M059J (cell line): Measurements from ENCODE around the gene TMEM182. TPM values are rescaled to one million over a fixed set of nuclear protein-coding genes. Genes with fewer than 3 reads are reported as not detected.
A peak's percentile ranks its signal among the peaks of the same experiment; 100 is the strongest.

Experiments
- DNase-seq: peaks from one replicate; pipeline ENCODE4 v3.0.0-alpha.2; 2012; ENCODE audit warnings: low read depth
- total RNA-seq: library from RNA; depleted of rRNA; stranded (reverse); fragments of >200 nt; shearing (Covaris generic); gene quantifications from 2 replicates; pipeline ENCODE4 v1.2.3, GENCODE V29; 2014

Gene TMEM182
- total RNA-seq, 1 experiment from 2014 or later: 5.5 TPM

DNA sequence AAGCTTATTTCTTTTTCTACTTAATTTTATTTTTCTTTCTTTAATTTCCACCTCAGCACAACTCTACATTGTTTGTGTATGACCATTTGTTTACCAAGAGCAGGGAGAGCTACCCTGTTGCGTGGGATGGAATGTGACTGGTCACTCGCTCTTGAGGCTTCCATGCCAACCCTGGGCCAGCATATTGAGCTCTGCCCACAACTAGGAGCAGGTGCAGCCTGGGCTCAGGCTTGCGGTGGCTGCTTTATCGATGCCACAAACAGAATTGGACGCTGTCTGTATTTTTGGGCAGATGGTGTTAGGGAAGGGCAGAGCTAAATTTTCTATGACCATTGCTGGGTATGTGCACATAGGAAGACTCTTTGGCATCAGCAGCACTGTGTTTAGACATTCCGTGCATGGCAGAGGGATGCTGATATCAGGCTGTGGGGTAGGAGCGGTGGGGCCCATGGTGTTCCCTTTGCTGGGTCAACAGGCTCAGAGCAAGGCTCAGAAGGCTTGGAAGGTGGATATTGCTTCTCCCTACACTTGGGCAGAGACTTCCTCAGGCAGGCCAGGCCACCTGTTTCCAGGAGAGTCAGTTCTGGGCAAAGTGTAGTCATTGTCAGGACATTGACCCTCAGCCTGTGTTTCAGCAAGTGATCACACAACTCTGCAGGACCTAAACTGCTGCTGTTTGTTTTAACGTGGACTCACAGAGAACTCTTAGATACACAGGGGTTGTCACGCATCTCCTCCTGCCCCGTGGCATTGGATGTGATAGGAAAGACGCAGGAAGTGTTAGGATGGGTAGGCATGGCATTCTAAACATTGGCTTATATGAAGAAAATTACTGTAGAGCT is 40.2 kb downstream of the TMEM182 start:
- DNase-seq: no peak

DNA sequence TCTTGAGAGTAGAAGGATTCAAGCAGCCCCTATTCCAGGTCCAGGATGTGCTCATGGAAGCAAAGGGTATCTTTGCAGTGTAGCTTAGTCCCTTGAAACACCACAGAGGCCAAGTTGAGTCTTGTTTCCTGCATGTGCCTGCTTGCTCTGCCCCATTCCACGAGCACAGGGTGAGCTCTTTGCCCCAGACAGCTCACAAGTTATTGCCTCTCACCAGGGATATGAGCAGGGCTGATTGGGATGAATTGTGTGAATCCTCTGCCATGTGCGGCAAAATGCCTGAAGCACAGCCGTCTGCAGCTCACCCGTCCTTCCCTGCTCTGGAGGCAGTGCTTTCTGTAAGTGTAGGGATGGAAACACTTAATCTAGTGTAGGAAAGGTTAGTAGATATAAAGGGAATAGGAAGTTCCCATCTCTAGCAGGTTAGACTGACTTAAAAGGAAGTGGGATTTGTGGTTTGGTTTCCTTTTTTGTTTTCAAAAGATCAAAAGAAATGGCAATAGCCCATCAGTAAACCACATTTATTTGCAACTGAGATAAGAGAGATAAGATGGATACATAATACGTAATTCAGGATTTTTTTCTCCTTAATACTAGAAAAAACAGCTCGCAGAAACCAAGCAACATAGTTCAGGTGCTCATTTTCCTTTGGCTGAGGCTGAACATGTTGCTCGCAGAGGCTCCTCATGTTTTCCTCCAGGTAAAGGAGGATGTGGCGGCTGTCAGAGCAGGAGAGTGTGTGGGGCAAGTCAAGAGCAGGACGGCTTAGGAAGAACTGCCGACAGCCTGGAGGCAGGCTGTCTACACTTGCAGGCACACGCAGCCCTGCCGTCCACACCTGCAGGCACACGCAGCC is 41.4 kb downstream of the TMEM182 start:
- DNase-seq: peak; percentile 43

DNA sequence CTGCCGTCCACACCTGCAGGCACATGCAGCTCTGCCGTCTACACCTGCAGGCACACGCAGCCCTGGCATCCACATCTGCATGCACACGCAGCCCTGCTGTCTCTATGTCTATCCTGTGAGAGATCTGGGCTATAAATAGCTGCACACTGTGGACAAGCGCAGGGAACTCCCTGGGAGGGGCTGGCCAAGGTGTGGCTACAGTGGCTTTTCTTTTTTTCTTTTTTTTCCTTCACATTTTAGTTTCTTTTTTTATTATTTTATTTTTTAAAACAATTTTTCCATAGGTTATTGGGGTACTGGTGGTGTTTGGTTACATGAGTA is 42.0 kb downstream of the TMEM182 start:
- DNase-seq: no peak

DNA sequence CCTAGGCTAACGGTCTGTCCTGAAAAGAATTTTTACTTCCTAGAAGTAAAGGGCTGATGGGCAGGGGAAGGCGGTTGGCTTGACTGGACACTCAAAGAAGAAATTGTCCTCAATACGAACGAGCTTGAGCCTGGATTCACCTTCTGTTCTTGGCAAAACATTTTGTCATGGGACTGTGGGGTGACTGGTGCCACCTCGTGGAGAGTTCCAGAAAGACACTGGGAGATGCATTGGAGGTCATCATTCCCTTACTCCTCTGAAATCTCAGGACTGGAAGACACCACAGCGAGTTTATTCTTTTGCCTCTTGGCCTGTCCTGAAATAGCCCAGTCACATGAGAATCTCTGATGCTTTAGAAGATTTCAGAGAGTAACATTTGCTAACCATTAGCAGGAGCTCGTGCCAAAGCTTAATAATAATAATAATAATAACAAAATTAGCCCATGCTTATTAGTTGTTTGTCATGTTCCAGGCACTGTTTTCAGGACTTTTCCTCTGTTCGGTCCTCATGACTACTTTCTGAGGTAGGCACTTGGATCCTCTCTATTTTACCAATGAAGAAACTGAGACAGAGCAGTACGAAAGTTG is 44.5 kb downstream of the TMEM182 start:
- peak; percentile 57 for DNase-seq

DNA sequence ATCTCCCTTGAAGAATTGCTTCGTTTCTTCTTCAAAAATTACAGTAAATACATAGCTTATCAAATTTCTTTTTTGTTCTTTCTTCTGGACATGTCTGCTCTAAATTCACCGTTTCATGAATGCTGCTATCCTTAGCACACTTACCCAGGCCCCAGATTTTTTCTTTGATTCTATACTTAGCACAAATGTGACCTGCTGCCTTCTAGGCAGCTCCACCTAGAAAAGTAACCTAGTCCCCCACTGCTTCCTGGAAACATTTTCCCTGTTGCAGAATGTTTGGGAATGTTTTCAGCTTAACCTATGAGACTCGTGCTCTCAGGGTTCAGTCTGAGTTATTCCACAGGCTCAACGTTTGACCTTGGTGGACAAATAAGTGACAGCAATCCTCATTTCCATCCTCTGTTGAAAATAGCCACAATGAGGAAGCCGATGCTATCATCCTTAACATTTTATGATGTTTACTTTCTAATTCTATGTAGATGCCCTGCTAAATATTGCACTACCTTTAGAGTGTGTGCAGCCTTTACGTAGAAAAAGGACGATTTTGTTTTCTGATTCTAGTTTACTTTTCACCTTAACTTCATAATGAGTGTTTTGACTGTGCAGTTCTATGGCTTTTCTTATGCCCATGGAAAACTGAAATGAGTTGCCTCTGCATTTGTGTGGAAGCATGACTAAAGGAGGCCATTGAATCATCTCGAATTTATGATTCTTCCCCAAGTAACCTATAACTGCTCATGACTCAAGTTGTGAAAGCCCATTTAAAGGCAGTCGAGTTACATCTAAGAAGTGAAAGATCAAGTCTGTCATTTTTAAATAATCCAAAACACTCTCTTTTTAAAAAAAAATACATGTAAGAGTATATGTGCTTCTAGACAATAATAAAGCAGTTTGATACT is 47.7 kb downstream of the TMEM182 start:
- DNase-seq: no peak

DNA sequence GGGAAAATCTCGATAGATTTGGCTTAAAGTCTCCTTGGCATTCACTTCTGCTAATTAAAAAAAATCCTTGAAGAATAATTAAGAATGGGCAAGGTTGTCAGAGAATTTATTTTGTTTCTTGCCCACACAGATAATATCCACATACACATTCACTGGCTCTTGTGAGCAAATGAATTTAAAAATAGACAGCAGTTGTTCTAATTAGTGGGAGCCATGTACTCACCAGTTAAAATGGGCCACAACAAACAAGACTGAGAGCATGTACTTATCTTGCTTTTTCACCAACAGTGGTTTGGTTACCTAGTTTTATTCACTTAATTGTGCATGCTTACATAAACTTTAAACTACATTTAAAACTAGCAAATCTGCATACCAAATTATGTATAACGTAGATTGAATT is 53.5 kb downstream of the TMEM182 start:
- DNase-seq: no peak

DNA sequence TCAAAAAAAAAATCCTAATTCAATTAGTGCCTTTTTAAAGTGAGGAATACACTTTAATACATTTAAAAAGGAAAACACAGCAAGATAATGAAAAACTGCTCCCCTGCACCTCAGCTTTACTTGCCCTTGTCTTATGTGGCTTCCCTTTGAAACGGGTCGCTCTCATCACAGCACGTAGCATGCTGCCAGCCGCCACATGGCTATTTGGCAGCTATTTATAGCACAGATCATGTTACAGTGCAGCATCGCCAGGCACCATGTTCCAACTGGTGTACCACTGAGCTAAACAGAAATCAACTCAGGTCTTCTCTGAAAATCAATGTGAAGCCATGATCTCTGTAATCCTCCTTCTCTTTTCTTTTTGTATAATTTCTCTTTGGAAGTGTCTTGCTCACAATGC is 65.1 kb downstream of the TMEM182 start:
- DNase-seq: peak; percentile 29

DNA sequence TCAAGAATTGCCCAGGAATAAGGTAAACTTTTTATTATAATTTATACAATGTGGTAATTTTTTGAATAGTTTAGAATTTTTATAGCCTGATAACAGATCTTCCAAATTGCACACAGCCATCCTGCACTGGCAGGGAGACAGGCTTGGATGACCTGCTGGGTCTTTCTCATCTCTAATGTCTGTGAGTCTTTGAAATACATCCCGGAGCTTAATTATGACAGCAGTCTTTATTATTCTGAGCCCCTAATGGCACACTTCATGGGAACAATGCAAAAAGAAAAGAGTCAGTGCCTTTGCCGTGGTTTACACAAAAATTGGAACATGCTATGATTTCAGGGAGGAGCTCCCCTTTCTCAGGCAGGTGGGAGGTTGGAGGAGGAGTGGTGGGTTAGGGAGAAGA is 71.0 kb downstream of the TMEM182 start:
- DNase-seq: no peak

DNA sequence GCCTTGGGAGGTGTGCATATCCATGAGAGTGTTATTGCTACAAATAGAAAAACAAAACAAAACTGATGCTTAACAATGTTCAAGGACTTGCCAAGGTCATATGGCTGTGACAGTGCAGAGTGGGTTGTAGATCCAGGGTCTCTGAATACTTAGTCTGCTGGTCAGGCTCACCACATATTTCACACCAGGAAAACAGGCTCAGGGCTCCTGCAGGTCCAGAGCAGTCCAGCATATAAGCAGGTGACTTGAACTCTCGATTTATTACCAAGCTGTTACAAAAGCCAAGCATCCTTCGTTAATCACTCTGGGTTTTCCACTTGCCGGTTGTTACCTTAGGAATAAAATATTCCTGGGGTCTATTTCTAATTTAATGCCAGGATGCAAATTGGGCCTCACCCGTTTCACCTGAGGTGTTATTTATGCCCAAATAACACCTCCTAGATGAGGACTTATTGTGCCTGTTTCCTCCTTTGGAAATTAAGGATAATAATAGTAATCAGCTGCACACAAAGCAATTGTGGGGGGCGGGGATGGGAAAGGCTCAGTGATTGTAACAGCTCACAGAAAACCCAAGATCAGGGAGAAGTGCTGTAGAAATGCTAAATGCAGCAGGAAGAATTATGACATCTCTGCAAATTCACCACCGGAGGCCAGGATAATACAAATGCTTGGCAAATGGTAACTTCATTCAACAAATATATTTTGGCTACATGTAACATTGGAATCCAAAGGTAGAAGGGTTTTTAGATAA is 72.9 kb downstream of the TMEM182 start:
- no peak for DNase-seq

DNA sequence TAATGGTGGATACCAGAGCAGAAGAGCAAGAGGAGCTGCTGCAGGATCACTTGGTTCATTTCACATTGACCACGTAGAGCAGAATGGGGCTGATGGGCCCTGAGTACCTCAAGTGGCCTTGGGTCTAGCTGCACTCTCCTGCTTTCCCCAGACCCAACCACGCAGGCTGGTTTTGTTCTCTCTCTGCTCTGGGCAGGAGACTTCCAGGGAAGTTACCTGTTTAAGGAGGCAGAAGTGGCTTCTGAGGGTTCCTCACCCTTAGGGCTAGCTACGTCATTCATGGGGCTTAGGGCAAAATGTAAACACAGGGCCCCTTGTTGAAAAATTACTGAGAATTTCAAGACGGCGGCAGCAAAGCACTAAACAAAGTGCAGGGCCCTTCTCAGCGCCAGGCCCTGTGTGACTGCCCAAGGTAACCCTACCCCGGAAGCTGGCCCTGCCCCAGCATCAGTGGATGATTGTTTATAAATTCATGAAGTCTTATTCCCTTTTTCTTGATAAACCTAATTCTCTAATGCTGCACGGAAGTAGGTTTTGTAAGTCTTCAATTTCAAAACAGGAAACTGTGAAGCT is 75.9 kb downstream of the TMEM182 start:
- DNase-seq: no peak

DNA sequence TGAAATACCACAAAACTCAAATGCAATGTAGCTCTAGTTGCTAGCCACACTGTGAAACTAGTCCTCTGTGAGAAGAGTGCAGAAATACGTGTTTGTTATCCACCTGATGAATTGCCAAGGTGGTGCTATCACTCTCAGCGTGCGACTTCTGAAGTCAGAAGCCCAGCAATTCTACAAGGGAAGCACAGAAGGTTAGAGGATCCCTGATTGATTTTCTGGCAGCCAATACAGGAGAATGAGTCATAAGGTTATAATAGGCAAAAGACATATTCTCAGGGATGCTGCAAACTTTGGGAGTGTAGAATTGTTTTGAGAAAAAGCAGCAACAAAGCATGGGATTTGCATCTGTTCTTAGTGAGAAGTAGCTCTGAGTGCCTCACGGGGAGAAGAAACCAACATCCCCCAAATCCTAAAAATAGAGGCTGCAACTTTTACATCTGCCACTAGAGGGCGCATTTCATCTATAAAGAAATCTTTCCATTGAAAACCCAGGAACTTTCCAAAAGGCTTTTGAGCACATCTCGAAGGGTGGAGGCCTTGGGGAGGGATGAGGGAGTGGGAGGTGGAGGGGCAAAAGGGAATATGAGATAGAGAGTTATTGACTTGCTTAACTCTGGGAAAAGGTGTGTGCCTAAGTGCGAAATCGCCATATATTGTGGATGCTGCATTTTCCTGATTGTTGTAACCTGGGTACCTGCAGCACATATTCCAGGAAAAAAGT is 78.0 kb downstream of the TMEM182 start:
- peak; percentile 34 for DNase-seq

DNA sequence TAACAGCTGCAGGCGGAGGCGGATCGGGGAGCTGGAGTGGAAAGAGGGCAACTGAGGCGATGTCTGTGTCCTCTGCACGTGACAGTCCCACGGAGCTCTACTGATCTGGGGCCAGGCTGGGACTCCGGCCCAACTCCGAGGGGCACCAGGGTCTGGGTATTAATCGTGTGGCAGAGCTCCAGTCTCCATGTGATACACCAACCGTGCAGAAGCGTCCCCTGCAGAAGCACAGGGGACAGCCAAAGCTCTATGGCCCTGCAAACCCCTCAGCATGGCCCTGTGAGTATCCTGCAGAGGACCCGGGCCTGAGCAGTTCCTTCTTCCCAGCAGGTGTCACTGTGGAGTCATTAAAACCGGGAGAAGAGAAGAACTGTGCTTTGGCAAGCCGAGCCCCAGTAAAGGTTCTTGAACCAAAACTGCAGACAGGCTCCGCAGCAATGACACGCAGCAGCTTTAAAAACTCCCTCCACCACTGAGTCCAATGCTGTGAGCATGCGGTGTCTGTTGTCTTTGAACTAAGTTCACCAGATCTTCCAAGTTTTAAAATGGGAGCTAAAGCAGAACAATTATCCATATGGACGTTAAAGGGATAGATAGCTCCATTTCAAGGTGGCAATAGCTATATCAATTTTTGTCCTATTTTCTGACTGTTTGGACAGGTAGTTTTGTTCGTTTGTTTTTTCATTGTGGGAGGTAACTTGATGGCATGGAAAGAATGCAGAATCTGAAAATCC is 79.4 kb downstream of the TMEM182 start:
- DNase-seq: peak; percentile 37

DNA sequence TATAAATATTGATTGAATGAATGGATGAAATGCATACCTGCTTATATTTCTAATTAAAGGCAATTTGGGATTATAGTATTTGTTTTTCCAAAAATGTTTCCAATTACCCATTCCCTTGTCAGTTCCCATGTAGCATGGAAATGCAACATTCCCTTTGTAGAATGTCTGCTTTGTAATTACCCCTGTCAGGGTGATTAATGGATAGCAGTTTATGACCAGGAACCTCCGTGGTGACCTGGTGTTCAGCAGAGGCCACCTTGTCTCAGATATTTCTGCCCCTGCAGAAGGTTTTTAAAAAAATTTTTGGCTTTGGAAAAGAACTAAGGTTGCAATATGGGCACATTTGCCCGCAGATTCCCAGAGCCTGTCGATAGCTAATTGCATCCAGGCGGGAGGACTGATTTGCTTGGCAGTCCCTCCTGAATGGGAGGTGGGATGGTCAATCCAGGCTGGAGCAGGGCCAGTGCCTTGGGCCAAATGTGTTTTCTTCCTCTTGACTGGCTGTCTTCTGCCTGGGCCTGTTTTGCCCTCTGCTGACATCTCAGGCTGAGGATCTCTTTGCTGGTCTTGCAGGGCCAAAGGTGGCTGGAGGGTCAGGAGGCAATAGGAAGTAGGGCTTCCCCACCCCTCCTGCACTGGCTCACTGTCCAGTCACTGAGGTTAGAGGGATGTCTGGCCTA is 82.1 kb downstream of the TMEM182 start:
- DNase-seq: no peak

DNA sequence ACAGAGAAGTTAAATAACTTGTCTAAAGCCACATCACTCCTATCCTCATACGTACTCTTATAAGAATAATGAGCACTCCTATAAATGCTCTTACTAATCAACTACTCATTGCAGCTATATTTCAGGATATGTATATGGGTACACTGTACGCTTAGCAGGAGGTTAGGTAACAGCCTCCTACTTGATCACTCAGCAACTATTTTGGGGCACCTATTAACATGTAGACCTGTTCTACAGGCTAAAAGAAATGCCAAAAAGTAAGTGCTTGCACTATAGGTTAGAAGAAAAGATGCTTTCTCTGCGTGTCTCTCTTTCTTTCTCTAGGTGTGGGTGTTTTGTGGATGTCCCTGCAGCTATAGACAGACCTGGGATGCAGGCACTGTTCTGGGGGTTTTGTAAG is 83.1 kb downstream of the TMEM182 start:
- no peak for DNase-seq

DNA sequence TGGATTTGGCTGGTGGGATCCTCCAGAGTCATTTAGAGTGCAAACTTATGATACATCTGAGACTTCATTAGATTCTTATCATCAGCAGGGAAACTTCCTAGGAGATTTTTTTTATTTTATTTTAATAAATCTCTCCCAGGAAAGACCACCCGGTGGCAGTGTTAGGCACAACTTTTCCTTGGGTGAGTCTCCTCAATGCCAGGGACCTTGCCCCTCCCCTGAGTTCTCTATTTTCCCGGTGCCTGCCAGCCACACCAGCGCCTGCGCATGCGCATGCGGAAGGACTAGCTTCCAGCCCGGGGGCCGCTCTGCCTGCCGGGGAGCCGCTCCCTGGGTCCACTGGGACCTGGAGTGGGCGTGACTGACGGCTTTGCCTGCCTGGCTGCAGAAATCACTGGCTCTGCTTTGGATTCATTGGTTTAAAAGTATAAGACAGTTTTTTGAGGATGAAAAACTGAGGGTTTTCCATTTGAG is 86.6 kb downstream of the TMEM182 start:
- DNase-seq: peak; percentile 60

DNA sequence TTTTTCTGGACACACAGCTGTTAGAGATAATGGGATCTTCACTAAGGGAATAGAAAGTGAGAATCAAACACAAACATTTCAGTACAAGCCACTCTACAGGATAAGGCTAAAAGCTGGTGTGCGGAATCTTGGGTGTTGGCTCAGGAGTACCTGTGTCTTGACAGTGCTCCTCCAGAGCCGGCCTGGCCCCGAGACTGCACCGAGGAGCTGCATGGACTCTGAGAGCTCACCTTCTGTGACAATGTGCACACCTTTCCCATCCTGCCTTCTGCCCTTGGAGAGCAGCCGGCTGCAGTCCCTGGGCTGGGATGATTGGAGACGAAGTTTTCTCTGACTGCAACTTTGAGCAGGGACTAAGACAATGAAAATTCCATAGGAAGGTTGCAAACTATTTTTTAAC is 89.1 kb downstream of the TMEM182 start:
- no peak for DNase-seq

DNA sequence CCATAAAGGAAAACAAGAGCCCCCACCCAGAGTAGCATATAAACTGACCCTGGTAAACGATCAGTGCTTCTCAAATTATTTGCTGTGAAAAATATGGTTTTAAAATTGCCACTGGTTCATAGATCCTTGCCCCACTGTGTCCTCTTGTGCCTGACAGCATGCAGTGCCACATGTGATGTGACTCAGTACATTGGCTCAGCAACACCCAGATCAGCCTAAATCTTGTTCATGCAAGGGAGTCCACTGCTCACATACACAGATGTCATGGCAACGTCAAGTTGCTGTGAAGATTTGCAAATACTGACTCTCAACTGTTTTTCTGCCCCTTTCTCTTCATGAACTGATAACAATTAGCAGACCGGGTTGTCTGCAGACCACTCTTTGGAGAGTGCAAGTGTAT is 91.0 kb downstream of the TMEM182 start:
- no peak for DNase-seq
